GM12878 (cell line): ENCODE data around the gene MAT1A. TPM values are rescaled to one million over a fixed set of nuclear protein-coding genes. Genes with fewer than 3 reads are reported as not detected.

Experiments used
- ATAC-seq: fragments of 200-7000 bp; cut with Tn5 transposase; 3 replicates; pipeline ENCODE4 v1.9.1; 2020; ENCODE audit warnings: mild to moderate bottlenecking, moderate library complexity
- BruUV-seq: library from RNA; stranded (reverse); fragments of 400-500 nt; replicated peaks from 2 replicates; lab custom pipeline; 2021; lab: Mats Ljungman, UMichigan
- CTCF ChIA-PET: fragments of 300-600 bp; sonication (Branson Sonifier 250); formaldehyde crosslinking; extraction: SDS; loops from one replicate; lab custom pipeline; 2021; ENCODE audit warnings: inconsistent platforms; lab: Yijun Ruan, JAX
- POLR2A ChIA-PET: fragments of 350-600 bp; formaldehyde crosslinking; extraction: SDS; loops from one replicate; lab custom pipeline; 2021; ENCODE audit warnings: inconsistent platforms; lab: Charles Lee
- RAD21 ChIA-PET: fragments of 300-600 bp; sonication (Branson Sonifier 250); formaldehyde crosslinking; loops from one replicate; lab custom pipeline; 2023; ENCODE audit warnings: antibody characterized with exemption; ENCODE audit not compliant: unreplicated experiment; lab: Charles Lee
- SMC1A ChIA-PET: fragments of 300-600 bp; sonication (Branson Sonifier 250); formaldehyde crosslinking; loops from one replicate; lab custom pipeline; 2023; ENCODE audit not compliant: unreplicated experiment, uncharacterized antibody; lab: Charles Lee
- DNase-seq: peaks from one replicate; pipeline ENCODE4 v3.0.0-alpha.2; 2011; ENCODE audit warnings: low read depth, low spot score
- FAIRE-seq: peaks from 3 replicates; lab custom pipeline; 2011; peaks lifted over from hg19 to GRCh38; lab: Jason Lieb, UNC
- H2AFZ ChIP-seq: 2 replicates; pipeline ENCODE4 v1.6.0; 2011; ENCODE audit warnings: low read depth, low read length, control low read depth; ENCODE audit not compliant: control insufficient read depth
- H3K27ac ChIP-seq: 2 replicates; pipeline ENCODE4 v1.5.1; 2011; ENCODE audit warnings: control low read depth; ENCODE audit not compliant: control insufficient read depth, insufficient read depth
- H3K27me3 ChIP-seq, 2 experiments: replicated peaks in 1 of 2; 2 replicates each; pipeline versions ENCODE4 v1.6.0 to v1.6.1; 2011; ENCODE audit warnings: low read length in 1 of 2; ENCODE audit not compliant: control insufficient read depth in 2 of 2, insufficient read depth in 2 of 2
- H3K36me3 ChIP-seq, 2 experiments: 2 replicates each; pipeline ENCODE4 v1.5.1; 2011; ENCODE audit warnings: low read length in 1 of 2; ENCODE audit not compliant: control insufficient read depth in 2 of 2, insufficient read depth in 2 of 2
- H3K4me1 ChIP-seq: 2 replicates; pipeline ENCODE4 v1.6.1; 2011; ENCODE audit warnings: mild to moderate bottlenecking, low read length, moderate library complexity, mixed read lengths; ENCODE audit not compliant: control insufficient read depth, insufficient read depth
- H3K4me2 ChIP-seq: 2 replicates; pipeline ENCODE4 v1.6.0; 2011; ENCODE audit warnings: control low read depth; ENCODE audit not compliant: control insufficient read depth, insufficient read depth
- H3K4me3 ChIP-seq: fragments of 200-600 bp; sonication (generic); 2 replicates; pipeline ENCODE4 v1.5.1; 2016
- H3K79me2 ChIP-seq: 2 replicates; pipeline ENCODE4 v1.6.0; 2011; ENCODE audit warnings: low read length; ENCODE audit not compliant: control insufficient read depth, insufficient read depth
- H3K9ac ChIP-seq: 2 replicates; pipeline ENCODE4 v1.8.0; 2011; ENCODE audit warnings: low read length, control low read depth, mixed read lengths; ENCODE audit not compliant: control insufficient read depth, insufficient read depth
- H3K9me3 ChIP-seq: replicated peaks from 3 replicates; pipeline ENCODE4 v1.5.1; 2011; ENCODE audit warnings: mild to moderate bottlenecking, low read length; ENCODE audit not compliant: control insufficient read depth, insufficient read depth
- H4K20me1 ChIP-seq: 2 replicates; pipeline ENCODE4 v1.6.0; 2011; ENCODE audit not compliant: control insufficient read depth, insufficient read depth
- BCL11A ChIP-seq: IDR thresholded peaks from 2 replicates; pipeline ENCODE4 v1.6.1; 2011; ENCODE audit warnings: low read depth, low read length
- CBFB ChIP-seq: IDR thresholded peaks from 2 replicates; pipeline ENCODE4 v1.6.1; 2016; ENCODE audit warnings: antibody characterized with exemption, low read depth
- FOXK2 ChIP-seq: fragments of 450-650 bp; IDR thresholded peaks from 2 replicates; pipeline ENCODE4 v1.6.1; 2017; ENCODE audit warnings: mild to moderate bottlenecking, moderate library complexity
- IKZF2 ChIP-seq, 2 experiments: fragments of 450-650 bp; IDR thresholded peaks; 2 replicates each; pipeline ENCODE4 v1.6.1; 2017; ENCODE audit warnings: mild to moderate bottlenecking in 2 of 2, moderate library complexity in 2 of 2
- IRF5 ChIP-seq: fragments of 450-650 bp; IDR thresholded peaks from 2 replicates; pipeline ENCODE4 v1.6.1; 2017; ENCODE audit warnings: borderline replicate concordance
- KDM1A ChIP-seq: fragments of 200-600 bp; sonication (generic); IDR thresholded peaks from 2 replicates; pipeline ENCODE4 v1.6.1; 2016; ENCODE audit warnings: borderline replicate concordance
- POLR2A ChIP-seq: IDR thresholded peaks from 2 replicates; pipeline ENCODE4 v1.6.1; 2011; ENCODE audit warnings: low read depth, mild to moderate bottlenecking, low read length
- RBBP5 ChIP-seq: fragments of 200-600 bp; sonication (generic); conservative IDR thresholded peaks from 2 replicates; pipeline ENCODE4 v1.6.1; 2016
- SIX5 ChIP-seq: IDR thresholded peaks from 2 replicates; pipeline ENCODE4 v1.6.1; 2011; ENCODE audit warnings: mild to moderate bottlenecking, low read depth, low read length, moderate library complexity; ENCODE audit not compliant: severe bottlenecking
- TAF1 ChIP-seq: IDR thresholded peaks from 2 replicates; pipeline ENCODE4 v1.6.1; 2011; ENCODE audit warnings: mild to moderate bottlenecking, low read depth, low read length, borderline replicate concordance
- USF1 ChIP-seq: IDR thresholded peaks from 2 replicates; pipeline ENCODE4 v1.6.1; 2011; ENCODE audit warnings: borderline replicate concordance, low read depth, mild to moderate bottlenecking, moderate library complexity, mixed read lengths, low read length; ENCODE audit not compliant: insufficient read depth; ENCODE audit errors: extremely low read length
- ZNF622 ChIP-seq: fragments of 450-650 bp; IDR thresholded peaks from 2 replicates; pipeline ENCODE4 v1.6.1; 2017; ENCODE audit warnings: mild to moderate bottlenecking, inconsistent platforms
- whole genome bisulfite sequencing: methylation state at CpG from one replicate; pipeline ENCODE4 v1.1.6; 2016; ENCODE audit warnings: low lambda C conversion rate; ENCODE audit not compliant: insufficient replicate concordance, insufficient coverage; ENCODE audit errors: missing lambda C conversion rate; 5-methylcytosine and 5-hydroxymethylcytosine counted together
- in situ Hi-C: fragments of 300-500 bp; cut with MboI; formaldehyde crosslinking; loops from 9 replicates; pipeline ENCODE4 v1.14.3; 2018; ENCODE audit warnings: mixed read lengths
- intact Hi-C: fragments of 100-400 bp; cut with micrococcal nuclease; formaldehyde crosslinking; loops from one replicate; pipeline ENCODE4 v1.14.2; 2022; ENCODE audit not compliant: unreplicated experiment
- polyA plus RNA-seq, 11 experiments: library from polyadenylated mRNA; depleted of rRNA in 4 of 11; unstranded in 6 of 11; stranded (reverse) in 5 of 11; fragments of >200 nt; fragmentation: Nextera tagmentation in 4 of 11; fragmentation: Illumina TruSeq in 1 of 11; extraction: Ambion mirVana in 4 of 11; extraction: Trizol in 1 of 11; gene quantifications; 1 replicate in 1 of 11; 2 replicates in 10 of 11; pipeline versions ENCODE4 v1.2.1 to v1.2.3, GENCODE V29; 2011 to 2016; ENCODE audit warnings: inconsistent platforms in 2 of 11, missing spikeins in 2 of 11, low read depth in 1 of 11
- total RNA-seq, 4 experiments: library from RNA; depleted of rRNA in 3 of 4; stranded (reverse); fragments of >200 nt in 3 of 4; fragmentation: Illumina TruSeq in 1 of 4; extraction: Trizol in 1 of 4; gene quantifications; 2 replicates each; pipeline versions ENCODE4 v1.2.1 to v1.2.3, GENCODE V29; 2013 to 2021
- TF ChIP-seq, protein P1 (sequence below): fragments of 450-650 bp; IDR thresholded peaks from 2 replicates; pipeline ENCODE4 v1.6.1; 2017; ENCODE audit warnings: antibody characterized with exemption, mild to moderate bottlenecking, moderate library complexity
- TF ChIP-seq, protein P2 (sequence below): fragments of 450-650 bp; IDR thresholded peaks from 2 replicates; pipeline ENCODE4 v1.6.1; 2018; ENCODE audit warnings: mild to moderate bottlenecking, low read depth, moderate library complexity; ENCODE audit not compliant: partially characterized antibody

The MAT1A gene
- total and polyA plus RNA-seq, 10 of the 15 experiments (the other 5 are each of a cell fraction or from before 2014, with no cell fraction given) = 0.23 TPM; not detected in 9

DNA sequence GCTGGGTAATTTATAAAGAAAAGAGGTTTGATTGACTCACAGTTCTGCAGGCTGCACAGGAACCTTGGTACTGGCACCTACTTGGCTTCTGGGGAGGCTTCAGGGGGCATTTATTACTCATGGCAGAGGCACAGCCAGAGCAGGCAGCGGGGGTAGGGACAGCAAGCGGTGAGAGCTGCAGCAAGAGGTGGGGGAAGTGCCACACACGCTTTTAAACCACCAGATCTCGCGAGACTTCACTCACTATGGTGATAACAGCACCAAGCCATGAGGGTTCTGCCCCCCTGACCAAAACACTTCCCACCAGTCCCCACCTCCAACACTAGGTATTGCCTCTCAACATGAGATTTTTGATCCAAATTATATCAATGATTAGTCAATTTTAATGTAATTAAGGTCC is 24.1 kb upstream of the MAT1A start:
- DNase-seq (no peak), FAIRE-seq (no peak), ATAC-seq (no peak)
- Histone ChIP-seq H4K20me1 (no peaks in the 10 kb centered on the region), H3K79me2 (no peaks in the 10 kb centered on the region), H3K4me1 (no peaks in the 10 kb centered on the region), H3K36me3 (no peaks in the 10 kb centered on the region), H3K27me3 (no peaks in the 10 kb centered on the region), H3K4me2 (no peak overlapping the region), H2AFZ (no peak overlapping the region), H3K4me3 (no peak overlapping the region), H3K27ac (no peak overlapping the region), H3K9ac (no peak overlapping the region), H3K9me3 (no peaks in the 10 kb centered on the region)
- intact Hi-C loops (no loop called here), in situ Hi-C loops (no loop called here)
- no TSS peak for BruUV-seq
- 25% methylated on average over 5 of the region's 5 CpGs for WGBS
- ChIA-PET CTCF (no interaction called here), RAD21 (no interaction called here), POLR2A (no interaction called here), SMC1A (no interaction called here)
- TF ChIP-seq POLR2A (no peak), RBBP5 (no peak), ZNF622 (no peak), USF1 (no peak), TAF1 (no peak), KDM1A (no peak), SIX5 (no peak), IKZF2 (IDR thresholded peaks at IDR 0.05) (no peak), IRF5 (no peak), BCL11A (no peak), CBFB (no peak), FOXK2 (no peak)
- TF ChIP-seq, protein P1, sequence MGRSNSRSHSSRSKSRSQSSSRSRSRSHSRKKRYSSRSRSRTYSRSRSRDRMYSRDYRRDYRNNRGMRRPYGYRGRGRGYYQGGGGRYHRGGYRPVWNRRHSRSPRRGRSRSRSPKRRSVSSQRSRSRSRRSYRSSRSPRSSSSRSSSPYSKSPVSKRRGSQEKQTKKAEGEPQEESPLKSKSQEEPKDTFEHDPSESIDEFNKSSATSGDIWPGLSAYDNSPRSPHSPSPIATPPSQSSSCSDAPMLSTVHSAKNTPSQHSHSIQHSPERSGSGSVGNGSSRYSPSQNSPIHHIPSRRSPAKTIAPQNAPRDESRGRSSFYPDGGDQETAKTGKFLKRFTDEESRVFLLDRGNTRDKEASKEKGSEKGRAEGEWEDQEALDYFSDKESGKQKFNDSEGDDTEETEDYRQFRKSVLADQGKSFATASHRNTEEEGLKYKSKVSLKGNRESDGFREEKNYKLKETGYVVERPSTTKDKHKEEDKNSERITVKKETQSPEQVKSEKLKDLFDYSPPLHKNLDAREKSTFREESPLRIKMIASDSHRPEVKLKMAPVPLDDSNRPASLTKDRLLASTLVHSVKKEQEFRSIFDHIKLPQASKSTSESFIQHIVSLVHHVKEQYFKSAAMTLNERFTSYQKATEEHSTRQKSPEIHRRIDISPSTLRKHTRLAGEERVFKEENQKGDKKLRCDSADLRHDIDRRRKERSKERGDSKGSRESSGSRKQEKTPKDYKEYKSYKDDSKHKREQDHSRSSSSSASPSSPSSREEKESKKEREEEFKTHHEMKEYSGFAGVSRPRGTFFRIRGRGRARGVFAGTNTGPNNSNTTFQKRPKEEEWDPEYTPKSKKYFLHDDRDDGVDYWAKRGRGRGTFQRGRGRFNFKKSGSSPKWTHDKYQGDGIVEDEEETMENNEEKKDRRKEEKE = no peak
- TF ChIP-seq, protein P2, sequence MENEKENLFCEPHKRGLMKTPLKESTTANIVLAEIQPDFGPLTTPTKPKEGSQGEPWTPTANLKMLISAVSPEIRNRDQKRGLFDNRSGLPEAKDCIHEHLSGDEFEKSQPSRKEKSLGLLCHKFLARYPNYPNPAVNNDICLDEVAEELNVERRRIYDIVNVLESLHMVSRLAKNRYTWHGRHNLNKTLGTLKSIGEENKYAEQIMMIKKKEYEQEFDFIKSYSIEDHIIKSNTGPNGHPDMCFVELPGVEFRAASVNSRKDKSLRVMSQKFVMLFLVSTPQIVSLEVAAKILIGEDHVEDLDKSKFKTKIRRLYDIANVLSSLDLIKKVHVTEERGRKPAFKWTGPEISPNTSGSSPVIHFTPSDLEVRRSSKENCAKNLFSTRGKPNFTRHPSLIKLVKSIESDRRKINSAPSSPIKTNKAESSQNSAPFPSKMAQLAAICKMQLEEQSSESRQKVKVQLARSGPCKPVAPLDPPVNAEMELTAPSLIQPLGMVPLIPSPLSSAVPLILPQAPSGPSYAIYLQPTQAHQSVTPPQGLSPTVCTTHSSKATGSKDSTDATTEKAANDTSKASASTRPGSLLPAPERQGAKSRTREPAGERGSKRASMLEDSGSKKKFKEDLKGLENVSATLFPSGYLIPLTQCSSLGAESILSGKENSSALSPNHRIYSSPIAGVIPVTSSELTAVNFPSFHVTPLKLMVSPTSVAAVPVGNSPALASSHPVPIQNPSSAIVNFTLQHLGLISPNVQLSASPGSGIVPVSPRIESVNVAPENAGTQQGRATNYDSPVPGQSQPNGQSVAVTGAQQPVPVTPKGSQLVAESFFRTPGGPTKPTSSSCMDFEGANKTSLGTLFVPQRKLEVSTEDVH = no peak
